COLO668 (cell line): ENCODE results near the gene CXCR3.
"Not testable (repeated sequence)": the region's sequence is repeated elsewhere in the genome, so short reads cannot be mapped to it uniquely, and the experiment has no call there.

ENCODE experiments used
- DNase-seq: peaks from one replicate; lab custom pipeline; 2025; ENCODE audit not compliant: unreplicated experiment; lab: John Stamatoyannopoulos, UW

The CXCR3 gene

DNA sequence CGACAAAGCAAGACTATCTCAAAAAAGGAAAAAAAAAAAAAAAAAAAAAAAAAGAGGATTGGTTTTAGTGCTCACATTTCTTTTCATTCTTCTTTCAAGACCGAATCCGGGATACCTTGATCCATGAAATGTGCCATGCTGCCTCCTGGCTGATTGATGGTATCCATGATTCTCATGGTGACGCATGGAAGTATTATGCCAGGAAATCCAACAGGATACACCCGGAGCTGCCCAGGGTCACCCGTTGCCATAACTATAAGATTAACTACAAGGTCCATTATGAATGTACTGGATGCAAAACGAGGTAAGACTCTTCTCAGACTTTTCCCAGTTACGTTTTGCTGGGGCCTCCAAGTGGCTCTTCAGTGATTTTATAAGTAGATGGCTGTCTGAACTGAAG, 6.1 kb downstream of the CXCR3 start:
- DNase-seq, result no peak

DNA sequence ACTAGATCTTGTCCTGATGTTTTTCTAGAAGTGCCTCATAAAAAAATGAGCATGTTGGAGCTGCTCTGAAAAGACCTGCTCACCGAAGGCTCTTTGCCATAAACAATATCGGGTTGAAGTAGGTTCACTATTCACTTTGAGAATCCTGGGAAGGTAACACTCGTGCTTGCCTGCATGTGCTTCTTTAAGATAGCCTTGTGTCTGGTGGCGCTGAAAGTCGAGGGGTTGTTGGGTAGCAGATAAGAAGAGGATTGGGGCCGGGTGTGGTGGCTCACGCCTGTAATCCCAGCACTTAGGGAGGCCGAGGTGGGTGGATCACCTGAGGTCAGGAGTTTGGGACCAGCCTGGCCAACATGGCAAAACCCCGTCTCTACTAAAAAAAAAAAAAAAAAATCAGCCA, 6.6 kb downstream of the CXCR3 start:
- DNase-seq, result not testable (repeated sequence)

- DNase-seq, result no peak
Measured at GRCh38 chrX:71609095-71609750, 9.1 kb downstream of the CXCR3 start.

DNA sequence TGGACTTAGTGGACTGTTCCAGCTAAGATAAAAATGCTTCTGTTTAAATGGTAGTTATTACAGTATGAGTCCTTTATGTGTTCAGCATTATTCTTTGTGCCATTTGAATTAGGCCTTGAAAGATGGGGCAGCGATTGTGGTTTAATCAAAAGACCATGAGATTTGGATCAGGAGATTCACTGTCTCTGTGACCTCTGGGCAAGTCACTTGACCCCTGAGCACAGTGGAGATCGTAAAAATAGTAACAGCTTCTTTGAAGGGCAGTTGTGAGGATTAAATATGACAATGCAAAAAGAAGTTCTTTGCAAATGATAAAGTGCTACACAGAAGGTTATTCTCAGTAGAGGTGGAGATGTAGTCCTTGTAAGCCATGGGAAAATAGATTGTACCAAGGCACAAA, 10.8 kb downstream of the CXCR3 start:
- DNase-seq, result no peak

- DNase-seq, result no peak
Measured at GRCh38 chrX:71606536-71607216, 11.6 kb downstream of the CXCR3 start.

GRCh38 chrX:71604796-71605568, 13.3 kb downstream of the CXCR3 start:
- DNase-seq, result no peak

DNA sequence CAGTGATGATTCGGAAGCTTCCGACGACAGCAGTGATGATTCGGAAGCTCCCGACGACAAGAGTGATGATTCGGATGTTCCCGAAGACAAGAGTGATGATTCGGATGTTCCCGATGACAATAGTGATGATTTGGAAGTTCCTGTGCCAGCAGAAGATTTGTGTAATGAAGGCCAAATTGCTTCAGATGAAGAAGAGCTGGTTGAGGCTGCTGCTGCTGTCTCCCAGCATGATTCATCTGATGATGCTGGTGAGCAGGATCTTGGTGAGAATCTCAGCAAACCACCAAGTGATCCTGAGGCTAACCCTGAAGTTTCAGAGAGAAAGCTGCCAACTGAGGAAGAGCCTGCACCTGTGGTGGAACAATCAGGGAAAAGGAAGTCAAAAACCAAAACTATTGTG, 14.2 kb downstream of the CXCR3 start:
- no peak for DNase-seq

DNA sequence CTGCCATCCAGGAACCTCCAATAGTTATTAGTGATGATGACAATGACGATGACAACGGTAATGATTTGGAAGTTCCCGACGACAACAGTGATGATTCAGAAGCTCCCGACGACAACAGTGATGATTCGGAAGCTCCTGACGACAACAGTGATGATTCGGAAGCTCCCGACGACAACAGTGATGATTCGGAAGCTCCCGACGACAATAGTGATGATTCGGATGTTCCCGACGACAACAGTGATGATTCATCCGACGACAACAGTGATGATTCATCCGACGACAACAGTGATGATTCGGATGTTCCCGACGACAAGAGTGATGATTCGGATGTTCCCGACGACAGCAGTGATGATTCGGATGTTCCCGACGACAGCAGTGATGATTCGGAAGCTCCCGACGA, 14.7 kb downstream of the CXCR3 start:
- DNase-seq, result no peak

- DNase-seq, result no peak
Measured at GRCh38 chrX:71599965-71600364, 18.3 kb downstream of the CXCR3 start.

DNA sequence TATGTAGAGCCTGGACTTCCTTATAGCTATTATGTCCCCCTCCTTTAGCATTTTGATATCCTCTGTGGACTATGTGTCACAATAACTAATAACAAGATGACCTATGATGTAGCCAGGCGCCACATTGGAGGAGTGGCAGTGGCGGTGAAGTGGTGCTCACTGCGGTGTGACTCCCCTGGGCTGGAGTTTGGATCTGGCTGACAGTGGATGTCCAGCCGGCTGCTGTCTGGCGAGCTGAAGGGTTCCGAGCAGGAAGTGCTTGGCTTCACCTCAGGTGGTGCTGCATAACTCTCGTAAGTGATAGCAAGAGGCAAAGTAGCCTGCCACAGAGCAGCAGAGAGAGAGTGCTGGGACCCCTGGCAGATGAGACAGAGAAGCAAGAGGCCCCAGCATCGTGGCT, 25.1 kb downstream of the CXCR3 start:
- DNase-seq, result not testable (repeated sequence)

- no peak for DNase-seq
Measured at GRCh38 chrX:71586929-71587328, 31.4 kb downstream of the CXCR3 start.

- DNase-seq, result no peak
Measured at GRCh38 chrX:71581210-71581609, 37.1 kb downstream of the CXCR3 start.

DNA sequence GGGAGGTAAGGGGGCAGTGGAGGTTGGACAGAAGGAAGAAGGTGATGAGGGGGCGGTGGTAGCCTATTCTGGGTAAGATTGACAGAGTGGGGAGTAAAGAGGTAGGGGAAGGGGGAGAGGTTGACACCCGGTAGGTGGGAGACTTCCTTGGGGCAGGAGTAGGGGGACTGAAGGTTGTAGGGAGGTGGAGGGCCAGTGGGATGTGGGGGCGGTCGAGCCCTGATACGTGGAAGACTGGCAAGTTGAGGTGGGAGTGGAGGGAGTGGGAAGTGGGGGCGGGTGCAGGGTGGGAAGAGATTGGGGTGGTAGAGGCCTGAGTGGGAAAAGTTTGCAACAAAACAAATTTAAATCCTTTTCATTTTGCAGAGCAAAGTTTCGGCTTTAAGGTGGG, 38.3 kb downstream of the CXCR3 start:
- DNase-seq, result no peak

DNA sequence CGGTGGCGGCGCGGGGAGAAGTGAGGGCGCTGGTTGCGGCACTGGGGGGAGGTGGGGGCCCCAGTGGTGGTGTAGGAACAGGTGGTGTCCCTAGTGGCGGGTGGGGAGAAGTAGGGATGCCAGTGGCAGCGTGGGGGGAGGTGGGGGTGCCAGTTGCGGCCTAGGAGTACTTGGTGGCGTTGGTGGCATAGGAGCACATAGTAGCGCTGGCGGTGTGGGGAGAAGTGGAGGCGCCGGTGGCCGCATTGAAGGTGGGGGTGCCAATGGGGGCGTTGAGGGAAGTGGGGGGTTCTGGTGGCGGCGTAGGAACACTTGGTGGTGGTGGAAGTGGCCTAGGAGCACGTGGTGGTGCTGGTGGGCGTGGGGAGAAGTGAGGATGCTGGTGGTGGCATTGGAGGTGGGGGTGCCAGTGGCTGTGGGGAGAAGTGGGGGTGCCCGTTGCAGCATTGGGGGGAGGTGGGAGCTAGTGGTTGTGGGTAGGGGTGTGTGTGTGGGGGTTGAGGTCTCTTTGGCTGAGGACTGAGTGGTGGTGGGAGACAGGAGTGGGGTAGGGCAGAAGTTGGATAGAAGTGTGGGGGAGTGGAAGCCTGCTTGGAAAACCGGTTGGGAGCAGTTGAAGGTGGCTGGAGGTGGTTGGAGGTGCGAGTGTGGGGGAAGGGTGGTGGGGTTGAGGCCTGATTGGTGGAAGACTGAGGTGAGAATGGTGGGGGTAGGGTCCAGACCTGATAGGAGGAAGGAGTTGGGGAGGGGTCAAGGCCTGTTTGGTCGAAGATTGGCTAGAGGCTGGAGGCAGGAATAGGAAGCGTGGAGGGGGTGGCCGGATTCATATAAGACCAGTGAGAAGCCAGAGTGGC, 38.9 kb downstream of the CXCR3 start:
- DNase-seq, result no peak

GRCh38 chrX:71578253-71579135, 39.8 kb downstream of the CXCR3 start, which contains the start of gene GCNA:
Gene GCNA, plus strand, starts transcription at chrX:71578437. Its CDS starts 2,385 bp downstream, at chrX:71580822.
- DNase-seq, result no peak

DNA sequence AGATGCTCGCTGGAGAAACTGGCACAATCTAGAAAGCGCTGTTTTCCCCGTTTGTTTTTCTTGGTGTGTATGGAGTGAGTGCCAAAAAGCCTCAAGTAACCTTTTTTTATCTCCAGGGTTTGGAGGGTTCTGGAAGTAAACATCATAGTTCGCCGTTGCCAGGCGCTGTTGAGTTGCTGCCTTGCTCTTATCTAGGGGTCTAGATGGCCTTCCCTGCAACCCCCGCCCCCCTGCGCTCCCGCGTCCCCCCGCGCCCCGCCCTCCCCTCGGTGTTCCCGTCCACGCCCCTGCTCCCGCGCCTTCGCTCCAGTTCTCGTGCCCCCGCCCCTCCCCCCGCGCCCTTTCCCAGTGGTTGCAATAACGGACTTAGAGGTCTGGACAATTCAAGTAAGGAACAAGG, 40.6 kb downstream of the CXCR3 start:
- no peak for DNase-seq

DNA sequence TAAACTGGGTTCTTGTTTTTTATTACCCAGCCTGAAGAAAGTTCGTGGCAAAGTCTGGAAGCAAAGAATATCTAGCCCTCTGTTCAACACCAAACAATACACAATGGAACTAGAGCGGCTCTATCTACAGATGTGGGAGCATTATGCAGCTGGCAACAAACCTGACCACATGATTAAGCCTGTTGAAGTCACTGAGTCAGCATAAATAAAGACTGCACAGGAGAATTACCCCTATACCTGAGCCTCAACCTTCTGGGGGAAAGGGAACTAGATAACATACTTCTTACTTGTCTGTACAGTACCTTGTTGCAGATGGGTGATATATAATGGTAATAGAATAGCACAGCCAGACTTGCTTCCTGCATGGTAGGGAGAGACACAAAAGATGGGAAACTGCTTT, 44.7 kb downstream of the CXCR3 start:
- no peak for DNase-seq

DNA sequence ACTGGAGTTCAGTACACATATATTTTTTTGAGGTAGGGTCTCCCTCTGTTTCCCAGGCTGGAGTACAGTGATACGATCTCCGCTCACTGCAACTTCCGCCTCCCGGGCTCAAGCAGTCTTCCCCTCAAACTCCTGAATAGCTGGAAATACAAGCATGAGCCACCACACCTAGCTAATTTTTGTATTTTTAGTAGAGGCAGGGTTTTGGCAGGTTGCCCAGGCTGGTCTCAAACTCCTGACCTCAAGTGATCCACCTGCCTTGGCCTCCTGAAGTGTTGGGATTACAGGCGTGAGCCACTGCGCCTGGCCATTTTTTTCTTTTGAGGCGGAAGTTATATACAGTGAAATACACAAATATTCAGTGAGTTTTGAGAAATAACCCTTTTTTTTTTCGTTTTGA, 46.9 kb downstream of the CXCR3 start:
- DNase-seq, result peak; percentile 2
